Osteocyte (in vitro differentiated cells): ENCODE results near the gene ZNF613. TPM values are rescaled to one million over a fixed set of nuclear protein-coding genes. Genes with fewer than 3 reads are reported as not detected.
"Not testable (repeated sequence)": the region's sequence is repeated elsewhere in the genome, so short reads cannot be mapped to it uniquely, and the experiment has no call there.

ENCODE experiments used
- DNase-seq: peaks from one replicate; pipeline ENCODE4 v3.0.0; 2021; ENCODE audit warnings: mixed read lengths; ENCODE audit not compliant: unreplicated experiment; ENCODE audit errors: extremely low spot score
- H3K27ac Mint-ChIP-seq: one replicate; pipeline ENCODE4 v1.8.0; 2021; ENCODE audit warnings: mild to moderate bottlenecking, mixed read lengths; ENCODE audit not compliant: unreplicated experiment
- H3K27me3 Mint-ChIP-seq: one replicate; pipeline ENCODE4 v1.8.0; 2021; ENCODE audit warnings: mixed read lengths; ENCODE audit not compliant: unreplicated experiment
- H3K36me3 Mint-ChIP-seq: one replicate; pipeline ENCODE4 v1.8.0; 2021; ENCODE audit warnings: mixed read lengths; ENCODE audit not compliant: unreplicated experiment
- H3K4me1 Mint-ChIP-seq: one replicate; pipeline ENCODE4 v1.8.0; 2021; ENCODE audit warnings: mixed read lengths; ENCODE audit not compliant: unreplicated experiment
- H3K4me3 Mint-ChIP-seq: one replicate; pipeline ENCODE4 v1.8.0; 2021; ENCODE audit warnings: mild to moderate bottlenecking, moderate library complexity, mixed read lengths; ENCODE audit not compliant: unreplicated experiment
- H3K9me3 Mint-ChIP-seq: one replicate; pipeline ENCODE4 v1.8.0; 2021; ENCODE audit warnings: mixed read lengths; ENCODE audit not compliant: unreplicated experiment
- total RNA-seq: library from RNA; stranded (reverse); gene quantifications from 2 replicates; pipeline ENCODE4 v1.2.1, GENCODE V29; 2021
- TF ChIP-seq, protein P1 (sequence below): fragments of 200-600 bp; sonication (generic); IDR thresholded peaks from 2 replicates; pipeline ENCODE4 v1.5.0; 2021; ENCODE audit warnings: antibody characterized with exemption, mild to moderate bottlenecking, moderate library complexity

ZNF613 gene
- total RNA-seq, 1 donor from 2014 or later, result 7.8 TPM

DNA sequence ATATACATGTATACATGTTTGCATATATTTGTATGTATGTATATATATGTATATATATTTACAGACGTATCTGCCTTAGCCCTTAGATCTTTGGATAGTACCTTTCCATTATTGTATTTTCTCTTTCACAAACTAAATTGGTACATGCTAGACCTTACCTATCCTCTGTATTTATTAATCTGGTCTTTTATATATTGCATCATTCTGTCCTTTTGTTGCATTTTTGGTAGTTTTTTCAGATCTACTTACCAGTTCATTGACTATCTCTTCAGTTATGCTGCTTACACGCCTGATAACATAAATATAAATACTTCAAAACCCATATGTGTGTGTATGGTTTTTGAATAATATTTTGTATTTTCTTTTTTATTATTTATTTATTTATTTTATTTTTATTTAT is 11.7 kb downstream of the ZNF613 start:
- Mint-ChIP-seq H3K4me1 (no peaks in the 10 kb centered on the region), H3K27ac (no peak overlapping the region), H3K27me3 (no peaks in the 10 kb centered on the region), H3K36me3 (peaks cover 89% of the 10 kb centered on the region), H3K4me3 (no peak overlapping the region), H3K9me3 (peaks cover 32% of the 10 kb centered on the region)
- DNase-seq, result no peak
- TF ChIP-seq, protein P1, sequence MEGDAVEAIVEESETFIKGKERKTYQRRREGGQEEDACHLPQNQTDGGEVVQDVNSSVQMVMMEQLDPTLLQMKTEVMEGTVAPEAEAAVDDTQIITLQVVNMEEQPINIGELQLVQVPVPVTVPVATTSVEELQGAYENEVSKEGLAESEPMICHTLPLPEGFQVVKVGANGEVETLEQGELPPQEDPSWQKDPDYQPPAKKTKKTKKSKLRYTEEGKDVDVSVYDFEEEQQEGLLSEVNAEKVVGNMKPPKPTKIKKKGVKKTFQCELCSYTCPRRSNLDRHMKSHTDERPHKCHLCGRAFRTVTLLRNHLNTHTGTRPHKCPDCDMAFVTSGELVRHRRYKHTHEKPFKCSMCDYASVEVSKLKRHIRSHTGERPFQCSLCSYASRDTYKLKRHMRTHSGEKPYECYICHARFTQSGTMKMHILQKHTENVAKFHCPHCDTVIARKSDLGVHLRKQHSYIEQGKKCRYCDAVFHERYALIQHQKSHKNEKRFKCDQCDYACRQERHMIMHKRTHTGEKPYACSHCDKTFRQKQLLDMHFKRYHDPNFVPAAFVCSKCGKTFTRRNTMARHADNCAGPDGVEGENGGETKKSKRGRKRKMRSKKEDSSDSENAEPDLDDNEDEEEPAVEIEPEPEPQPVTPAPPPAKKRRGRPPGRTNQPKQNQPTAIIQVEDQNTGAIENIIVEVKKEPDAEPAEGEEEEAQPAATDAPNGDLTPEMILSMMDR, result no peak

- Mint-ChIP-seq H3K9me3 (peaks cover 79% of the 10 kb centered on the region), H3K27me3 (no peaks in the 10 kb centered on the region), H3K36me3 (peaks cover 78% of the 10 kb centered on the region), H3K4me3 (no peak overlapping the region), H3K4me1 (no peaks in the 10 kb centered on the region), H3K27ac (no peak overlapping the region)
- TF ChIP-seq, protein P1, result no peak
- no peak for DNase-seq
These were observed 17.7 kb downstream of the ZNF613 start for GRCh38 chr19:51944798-51945552.

DNA sequence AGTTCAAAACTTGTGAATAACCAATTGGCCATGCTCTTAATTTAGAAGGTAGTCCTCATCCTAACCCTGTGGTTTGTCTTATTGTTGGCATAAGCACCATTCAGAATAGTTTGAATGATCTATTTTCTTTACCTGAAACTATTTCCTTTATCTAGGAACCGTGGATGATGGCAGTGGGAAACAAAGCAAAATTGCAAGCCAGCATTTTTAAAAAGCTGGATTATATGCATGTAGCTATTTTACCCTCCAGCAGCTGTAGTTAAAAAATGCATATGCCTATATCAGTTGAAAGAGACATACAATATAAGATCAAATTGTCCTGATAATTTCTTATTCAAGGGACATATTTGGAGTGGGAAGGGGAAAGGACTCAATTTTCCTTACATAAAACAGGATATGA is 19.3 kb downstream of the ZNF613 start:
- Mint-ChIP-seq H3K4me1 (no peaks in the 10 kb centered on the region), H3K27me3 (no peaks in the 10 kb centered on the region), H3K4me3 (no peak overlapping the region), H3K9me3 (peaks cover 81% of the 10 kb centered on the region), H3K27ac (no peak overlapping the region), H3K36me3 (peaks cover 66% of the 10 kb centered on the region)
- TF ChIP-seq, protein P1, result no peak
- DNase-seq, result no peak

- no peak overlapping the region for H3K27ac Mint-ChIP-seq
- no peak for DNase-seq
- H3K9me3 Mint-ChIP-seq, result peaks cover 69% of the 10 kb centered on the region
- peaks cover 44% of the 10 kb centered on the region for H3K36me3 Mint-ChIP-seq
- TF ChIP-seq, protein P1, result no peak
- no peaks in the 10 kb centered on the region for H3K27me3 Mint-ChIP-seq
- H3K4me1 Mint-ChIP-seq, result no peaks in the 10 kb centered on the region
- no peak overlapping the region for H3K4me3 Mint-ChIP-seq
These were observed 21.7 kb downstream of the ZNF613 start for GRCh38 chr19:51948975-51949374.

- H3K27me3 Mint-ChIP-seq, H3K4me1 Mint-ChIP-seq, H3K27ac Mint-ChIP-seq, DNase-seq, H3K4me3 Mint-ChIP-seq: not testable (repeated sequence)
- Mint-ChIP-seq H3K36me3 (peaks cover 20% of the 10 kb centered on the region), H3K9me3 (peaks cover 69% of the 10 kb centered on the region)
These were observed 30.6 kb downstream of the ZNF613 start for GRCh38 chr19:51957846-51958245.
